Cerebellar nuclear complex (tissue), 1 donor: Measurements from ENCODE around the gene STEAP1B.
"Not testable (repeated sequence)": the region's sequence is repeated elsewhere in the genome, so short reads cannot be mapped to it uniquely, and the experiment has no call there.

Experiments
- DNase-seq, 2 experiments: peaks; one replicate each; lab custom pipeline; 2025; lab: John Stamatoyannopoulos, UW

The STEAP1B gene

DNA sequence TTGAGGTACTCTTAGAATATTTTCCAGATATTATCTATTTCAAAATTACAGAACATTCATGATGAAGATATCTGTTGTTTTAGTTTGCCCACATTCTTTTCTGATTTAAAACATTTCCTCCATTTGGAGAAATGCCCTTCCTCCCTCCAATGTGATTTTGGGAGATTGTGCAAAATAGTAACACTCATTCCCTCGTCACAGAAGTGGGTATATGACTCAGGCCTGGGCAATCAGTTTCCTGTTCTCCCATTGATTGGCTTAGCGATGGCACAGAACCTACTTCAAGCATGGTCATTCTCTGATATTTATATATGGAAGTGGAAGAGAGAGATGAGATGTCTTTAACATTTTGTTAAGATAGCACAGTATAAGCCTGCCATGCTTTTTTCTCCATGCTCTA, 3.1 kb downstream of the STEAP1B start:
- DNase-seq: not testable (repeated sequence)

DNA sequence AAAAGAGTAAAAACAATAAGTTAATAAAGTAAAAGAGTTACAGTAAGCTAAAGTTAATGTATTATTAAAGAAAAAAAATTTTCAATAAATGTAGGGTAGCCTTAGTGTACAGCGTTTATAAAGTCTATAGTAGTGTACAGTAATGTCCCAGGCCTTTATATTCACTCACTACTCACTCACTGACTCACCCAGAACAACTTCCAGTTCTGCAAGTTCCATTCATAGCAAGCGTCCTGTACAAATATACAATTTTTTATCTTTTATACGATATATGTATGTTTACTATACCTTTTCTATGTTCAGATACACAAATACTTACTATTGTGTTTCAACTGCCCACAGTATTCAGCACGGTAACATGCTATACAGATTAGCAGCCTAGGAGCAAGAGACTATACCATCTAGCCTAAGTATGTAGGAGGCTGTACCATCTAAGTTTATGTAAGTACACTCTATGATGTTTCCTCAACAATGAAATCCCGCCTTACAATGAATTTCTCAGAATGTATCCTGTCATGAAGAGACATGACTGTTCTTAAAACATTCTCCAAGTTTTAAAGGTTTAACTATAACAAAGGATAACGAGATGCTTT, 3.6 kb downstream of the STEAP1B start:
- DNase-seq: not testable (repeated sequence)

DNA sequence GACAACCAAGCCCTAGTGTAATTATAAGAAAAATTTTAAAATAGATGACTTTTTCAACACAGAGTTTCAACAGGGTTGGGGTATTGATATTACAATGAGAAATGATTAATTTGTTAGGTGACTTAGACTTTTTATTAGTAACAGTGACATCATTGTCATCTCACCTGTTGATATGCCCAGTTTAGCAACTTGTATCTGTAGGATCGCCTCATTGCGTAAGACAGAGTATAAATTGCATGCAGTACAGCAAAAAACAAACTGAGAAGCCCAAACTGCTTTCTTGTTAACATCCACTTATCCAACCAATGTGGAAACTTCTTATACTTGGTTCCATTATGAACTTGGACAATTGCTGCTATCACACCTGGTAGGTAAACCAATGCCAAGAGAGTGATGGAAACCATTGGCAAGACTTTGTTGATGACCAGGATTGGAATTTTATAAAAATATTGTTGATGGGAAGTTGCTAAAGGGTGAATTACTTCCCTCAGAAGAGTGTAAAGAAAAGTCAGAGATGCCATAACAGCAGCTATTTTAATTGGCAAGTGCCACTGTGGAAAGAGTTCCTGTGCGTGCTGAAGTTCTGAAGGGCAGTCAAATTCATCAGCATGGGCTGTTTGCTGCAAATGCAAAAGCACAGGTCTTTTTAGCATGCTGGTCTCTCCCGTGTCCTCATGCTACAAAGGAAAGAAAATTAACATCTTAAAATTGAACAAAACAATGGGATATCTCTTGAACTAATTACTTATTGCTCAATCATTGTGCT, 6.6 kb downstream of the STEAP1B start:
- DNase-seq: not testable (repeated sequence)

DNA sequence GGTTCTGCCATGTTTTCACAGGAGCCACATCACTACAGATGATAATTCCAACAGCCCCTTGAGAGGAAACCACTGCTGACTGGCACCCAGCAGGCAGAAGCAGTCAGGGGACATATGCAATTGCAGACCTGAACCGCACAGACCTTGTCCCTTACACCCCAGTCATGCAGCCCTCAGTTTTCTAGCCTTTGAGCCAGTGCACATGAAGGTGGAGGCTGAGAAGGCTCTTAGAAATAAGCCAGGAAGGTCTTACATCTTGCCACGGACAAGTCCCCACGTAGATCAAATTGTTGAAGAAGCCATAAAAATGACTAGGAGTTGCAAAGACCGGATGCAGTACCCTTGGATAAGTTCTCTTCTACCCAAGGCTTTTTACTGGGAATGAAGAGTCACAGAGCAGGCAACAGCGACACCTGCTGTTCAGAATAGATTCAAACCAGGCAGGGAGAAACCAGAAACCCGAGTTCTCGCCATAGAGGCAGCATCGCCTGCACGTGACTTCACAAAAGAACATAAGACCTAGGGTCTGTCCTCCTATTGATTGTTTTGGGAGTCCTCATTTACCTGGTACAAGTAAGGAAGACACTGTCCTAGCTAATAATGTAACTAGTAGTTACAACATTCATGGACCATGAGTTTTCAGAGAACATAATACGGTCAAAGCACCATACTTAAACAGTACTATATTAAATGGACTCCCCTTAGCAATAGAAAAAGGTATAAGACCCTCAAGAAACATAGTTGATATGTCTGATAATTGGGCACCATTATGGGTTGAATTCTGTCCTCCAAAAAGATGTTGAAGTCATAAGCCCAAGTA, 11.1 kb downstream of the STEAP1B start:
- peak in 1 of 2 experiments; percentile 50 for DNase-seq

DNA sequence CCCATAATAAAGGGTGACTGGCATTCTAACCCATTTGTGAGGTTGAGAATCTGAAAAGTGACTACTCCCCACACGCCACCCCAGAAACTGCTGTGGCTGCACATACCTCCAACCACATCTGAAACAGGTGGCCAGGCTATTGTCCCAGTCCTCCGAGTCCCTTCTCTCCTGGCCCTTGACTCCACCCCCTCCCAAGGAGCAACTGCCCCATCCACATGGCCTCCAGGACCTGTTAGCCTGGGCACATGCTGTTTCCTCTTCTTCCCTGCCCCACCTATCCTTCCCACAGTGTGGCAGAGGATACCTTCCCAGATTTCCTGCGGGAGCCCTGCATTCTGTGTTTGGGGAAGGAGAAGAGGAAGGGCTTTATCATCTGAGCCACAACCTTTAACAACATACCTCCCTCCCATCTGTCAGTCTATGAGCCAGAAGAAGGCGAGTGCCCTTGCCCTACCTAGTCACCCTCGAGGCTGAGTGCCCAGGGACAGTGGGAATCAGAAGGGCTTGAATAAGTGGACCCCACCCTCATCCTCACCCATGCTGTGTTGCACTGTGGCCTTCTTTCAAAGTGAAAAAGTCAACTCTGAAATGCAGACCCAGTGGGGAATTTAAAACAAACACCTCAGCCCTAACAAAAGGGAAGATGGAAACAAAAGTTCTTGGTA, 11.9 kb downstream of the STEAP1B start:
- DNase-seq: no peak

DNA sequence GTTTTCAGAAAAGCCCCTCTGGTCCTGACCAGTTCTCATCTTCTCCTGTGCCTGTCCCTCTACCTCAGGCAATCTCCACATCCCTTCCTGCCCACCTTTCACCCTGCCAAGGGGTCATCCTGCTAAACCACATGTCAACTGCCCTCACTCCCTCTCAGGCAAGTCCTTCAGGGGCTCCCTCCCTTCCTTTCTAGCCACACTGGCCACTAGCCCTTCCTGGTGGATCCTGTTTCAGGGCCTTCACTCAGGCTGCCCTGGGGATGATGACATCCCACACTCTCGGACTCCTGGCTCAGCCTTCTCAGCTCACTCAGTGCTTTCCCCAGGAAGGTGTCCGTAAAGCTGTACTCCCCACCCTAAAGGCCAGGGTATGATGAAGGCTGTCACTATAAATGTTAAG, 13.4 kb downstream of the STEAP1B start:
- DNase-seq: no peak

DNA sequence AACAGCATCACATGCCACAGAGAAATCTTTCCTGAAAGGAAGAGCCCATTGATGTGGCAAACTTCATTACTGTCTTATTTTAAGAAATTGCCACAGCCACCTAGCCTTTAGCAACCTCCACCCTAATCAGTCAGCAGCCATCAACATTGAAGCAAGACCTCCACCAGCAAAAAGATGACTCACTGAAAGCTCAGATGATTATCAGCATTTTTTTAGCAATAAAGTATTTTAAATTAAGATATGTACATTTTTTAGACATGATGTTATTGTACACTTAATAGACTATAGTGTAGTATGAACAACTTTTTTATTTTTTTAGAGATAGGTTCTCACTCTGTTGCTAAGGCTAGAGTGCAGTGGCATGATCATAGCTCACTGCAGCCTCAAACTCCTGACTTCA, 14.8 kb downstream of the STEAP1B start:
- no peak for DNase-seq

DNA sequence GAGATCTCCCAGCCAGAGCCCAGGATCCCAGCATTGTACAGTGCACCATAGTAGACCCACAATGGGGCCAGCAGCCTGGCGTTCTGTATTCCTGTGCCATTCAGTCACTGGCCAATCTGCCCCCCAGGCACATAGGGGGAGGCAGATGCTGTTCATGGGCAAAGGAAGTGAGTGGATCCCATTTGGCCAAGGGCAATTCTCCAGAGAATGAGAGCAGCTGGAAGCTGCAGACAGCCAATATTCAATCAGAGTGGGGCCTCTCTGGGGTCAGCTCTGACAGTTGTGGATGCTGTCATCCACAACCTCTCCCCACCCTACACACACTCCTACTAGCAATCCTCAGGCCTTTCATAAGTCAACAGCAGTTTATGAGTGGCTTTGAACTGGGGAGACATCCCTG, 17.5 kb downstream of the STEAP1B start:
- DNase-seq: no peak

DNA sequence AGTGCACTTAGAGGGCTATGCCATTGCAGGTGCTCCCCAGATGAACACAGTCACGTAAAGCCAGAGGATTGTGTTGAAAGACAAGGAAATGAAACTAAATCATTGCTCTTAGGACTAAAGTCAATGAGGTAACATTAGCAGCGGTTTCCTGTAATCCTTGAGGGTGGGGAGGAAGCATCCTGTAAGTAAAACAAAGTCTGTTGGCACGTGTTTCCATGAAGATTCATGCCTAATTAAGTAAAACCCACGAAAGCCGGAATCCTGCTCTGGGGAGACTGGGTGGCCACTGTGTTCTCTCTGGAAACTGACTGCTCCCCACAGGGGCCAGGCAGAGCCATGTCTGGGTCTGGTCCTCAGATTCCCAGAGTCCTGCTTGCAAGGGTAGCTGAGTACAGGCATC, 18.3 kb downstream of the STEAP1B start:
- no peak for DNase-seq

DNA sequence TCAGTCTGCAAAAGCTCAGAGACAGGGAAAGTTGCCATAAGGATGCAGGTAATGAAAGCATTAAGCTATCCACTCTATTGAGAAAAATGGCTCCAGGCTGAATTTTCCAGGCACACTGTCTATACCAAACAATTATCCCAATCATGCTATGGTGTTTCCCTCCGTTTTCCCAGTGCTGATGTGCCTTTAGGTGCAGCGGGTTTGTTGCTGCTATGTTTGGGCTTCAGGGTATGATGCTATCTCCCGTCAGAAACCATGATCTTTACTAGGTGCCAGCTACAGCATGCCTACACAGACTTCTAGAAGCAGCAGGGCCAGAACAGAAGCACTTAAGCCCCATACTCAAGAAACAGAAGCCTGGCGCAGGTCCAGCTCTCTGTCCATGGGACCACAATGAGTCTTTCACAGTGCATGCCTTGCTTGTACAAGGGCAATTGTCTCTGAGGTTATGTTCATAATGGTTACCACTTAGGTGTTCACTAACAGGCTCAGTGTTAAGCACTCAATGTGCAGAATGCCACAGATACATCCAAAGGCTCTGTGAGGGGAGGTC, 19.4 kb downstream of the STEAP1B start:
- DNase-seq: no peak

DNA sequence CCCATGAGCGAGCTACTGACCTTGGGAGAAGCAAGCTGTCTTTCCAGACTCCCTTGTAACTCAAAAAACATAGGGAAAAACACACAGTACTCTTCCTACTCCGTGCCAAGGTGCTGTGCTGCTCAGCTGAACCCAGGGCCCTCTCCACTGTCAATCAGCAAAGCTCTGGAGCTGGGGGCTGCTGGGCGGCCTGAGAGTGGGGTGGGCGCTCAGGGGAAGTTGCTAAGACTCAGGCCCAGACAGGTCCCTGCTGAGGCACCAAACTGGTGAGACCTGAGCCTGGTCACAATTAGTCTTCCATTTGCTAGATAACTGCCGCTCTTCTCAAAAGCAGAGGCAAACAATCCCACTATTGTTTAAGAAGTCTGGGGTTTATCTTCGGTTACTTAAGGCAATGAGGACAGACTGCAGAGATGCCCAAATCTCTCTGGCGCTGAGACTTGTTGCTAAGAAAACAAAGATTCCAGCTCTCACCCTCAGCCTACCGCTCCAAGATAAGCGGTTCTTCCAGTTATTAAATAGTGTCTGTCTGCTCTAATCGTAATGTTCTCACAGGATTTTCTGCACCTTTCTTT, 22.0 kb downstream of the STEAP1B start:
- DNase-seq: no peak

DNA sequence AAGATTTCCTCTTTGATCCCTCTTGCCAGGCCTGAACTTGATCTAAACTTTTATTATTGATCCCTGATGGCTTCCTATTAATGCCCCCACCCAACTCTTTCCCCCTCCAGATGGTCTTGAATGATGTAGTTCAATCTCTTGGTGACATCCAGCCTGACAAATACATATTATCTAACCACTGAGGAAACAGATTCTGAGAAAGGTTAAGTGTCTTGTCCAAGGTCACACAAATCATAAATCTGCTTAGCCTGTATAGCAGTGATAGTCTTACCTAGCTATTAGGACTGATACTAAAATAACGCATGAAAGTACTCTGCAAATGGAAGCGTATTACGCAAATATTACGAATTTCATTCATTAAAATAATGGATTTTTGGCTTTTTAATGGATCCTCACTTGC, 22.7 kb downstream of the STEAP1B start:
- DNase-seq: no peak

DNA sequence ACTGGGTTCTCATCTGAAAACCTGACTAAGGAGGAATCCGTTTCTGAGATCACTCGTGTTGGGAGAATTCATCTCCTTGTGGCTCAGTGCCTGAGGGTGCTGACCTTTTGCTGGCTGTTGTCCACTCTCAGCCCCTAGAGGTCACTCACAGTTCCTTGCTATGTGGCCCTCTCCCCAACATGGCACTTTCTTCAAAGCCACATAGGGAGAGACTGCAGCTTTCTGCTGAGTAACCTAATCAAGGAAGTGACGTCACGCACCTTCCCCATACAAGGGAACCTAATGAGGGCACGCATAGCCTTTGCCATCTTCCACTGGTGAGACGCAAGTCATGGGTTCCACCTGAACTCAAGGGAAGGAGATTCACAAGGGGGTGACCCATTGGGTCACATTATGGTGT, 23.2 kb downstream of the STEAP1B start:
- no peak for DNase-seq

DNA sequence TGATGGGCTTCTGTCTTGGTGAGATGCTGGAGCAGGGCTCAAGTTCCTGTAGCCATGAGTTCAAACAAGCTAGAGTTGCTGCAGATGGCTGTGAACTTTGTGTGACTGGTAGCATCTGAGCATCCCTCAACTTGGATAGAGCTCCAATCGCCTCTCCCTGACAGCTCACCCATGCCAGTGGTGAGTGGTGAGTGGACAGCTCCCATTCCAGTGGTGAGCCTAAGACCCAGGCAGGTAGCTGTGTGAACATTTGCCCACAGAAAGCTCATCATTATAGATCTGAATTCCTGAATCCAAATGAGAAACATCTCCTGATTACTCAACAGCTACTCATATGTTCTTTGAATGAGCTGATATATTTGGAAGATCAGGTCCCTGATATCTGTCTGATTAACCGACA, 25.3 kb downstream of the STEAP1B start:
- DNase-seq: no peak

DNA sequence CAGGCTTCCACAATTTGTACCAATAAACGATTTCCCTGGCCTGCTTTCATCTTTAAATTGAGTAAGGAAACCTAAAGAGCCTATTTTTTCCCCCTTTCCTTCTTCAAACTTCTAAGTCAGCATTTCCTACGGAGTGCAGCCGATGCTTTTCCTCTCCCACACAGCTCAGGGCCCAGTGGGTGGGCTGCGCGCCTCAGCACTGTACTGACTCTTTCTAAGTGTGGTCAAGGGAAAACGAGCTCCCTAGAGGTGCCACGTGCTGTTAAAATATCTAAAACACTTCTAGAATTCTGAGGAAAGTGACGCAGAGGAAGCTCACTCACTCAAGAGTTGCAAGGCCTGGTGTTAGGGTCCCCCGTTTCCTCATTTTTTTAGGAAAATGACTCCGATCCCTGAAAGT, 29.0 kb downstream of the STEAP1B start:
- no peak for DNase-seq

DNA sequence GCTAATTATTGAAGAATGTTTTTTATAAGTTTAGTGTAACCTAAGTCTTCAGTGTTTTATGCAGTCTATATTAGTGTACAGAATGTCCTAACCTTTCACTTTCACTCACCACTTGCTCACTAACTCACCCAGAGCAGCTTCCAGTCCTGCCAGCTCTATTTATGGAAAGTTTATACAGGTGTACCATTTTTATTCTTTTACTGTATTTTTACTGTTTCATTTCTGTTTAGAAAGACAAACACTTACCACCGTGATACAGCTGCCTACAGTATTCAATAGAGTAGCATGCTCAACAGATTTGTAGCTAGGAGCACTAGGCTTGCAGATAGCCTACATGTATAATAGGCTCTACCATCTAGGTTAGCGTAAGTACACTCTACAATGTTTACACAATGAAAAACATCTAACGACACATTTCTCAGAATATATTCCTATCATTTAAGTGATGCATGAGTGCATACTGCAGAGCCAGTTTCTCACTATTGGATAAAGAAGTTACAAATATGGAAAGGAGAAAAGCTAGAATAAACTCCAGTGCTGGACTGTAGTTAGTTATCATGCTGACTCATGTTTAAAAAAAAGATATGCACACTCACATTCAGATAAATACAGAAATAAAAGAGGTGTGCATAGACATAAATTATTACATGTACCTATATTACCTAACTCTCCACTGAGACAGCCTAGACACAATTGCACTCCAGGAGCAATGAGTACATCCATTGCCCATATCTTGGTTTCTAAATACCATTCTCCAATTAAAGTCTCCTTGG, 30.4 kb downstream of the STEAP1B start:
- no peak for DNase-seq

DNA sequence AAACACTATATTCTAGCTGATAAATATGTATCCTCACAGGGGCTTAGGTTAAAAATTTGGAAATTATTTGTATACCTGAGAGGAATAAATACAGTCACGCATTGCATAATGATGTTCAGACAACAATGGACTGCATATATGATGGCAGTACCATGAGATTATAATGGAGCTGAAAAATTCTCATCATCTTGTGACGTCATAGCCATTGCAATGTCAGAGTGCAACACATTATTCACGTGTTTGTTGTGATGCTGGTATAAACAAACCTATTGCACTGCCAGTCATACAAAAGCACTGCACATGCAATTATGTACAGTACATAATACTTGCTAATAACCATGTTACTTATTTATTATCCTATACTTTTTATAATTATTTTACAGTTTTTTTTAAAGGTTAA, 31.4 kb downstream of the STEAP1B start:
- DNase-seq: no peak

DNA sequence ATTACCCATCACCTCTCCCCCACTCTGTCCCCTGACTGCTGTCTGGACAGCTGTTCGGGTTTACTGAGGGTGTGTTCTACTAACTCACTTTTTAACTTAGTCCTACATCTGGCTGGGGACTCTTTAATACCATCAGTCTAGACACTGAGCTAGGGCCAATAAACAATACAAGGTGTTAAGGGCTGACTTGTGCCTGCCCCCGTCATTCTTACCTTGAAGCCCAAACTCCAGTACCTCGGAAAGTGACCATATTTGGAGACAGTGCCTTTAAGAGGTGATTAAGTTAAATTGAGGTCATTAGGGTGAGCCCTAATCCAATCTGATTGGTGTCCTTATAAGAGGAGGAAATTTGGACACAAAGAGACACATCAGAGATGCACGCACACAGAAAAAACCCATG, 35.7 kb downstream of the STEAP1B start:
- DNase-seq: no peak

DNA sequence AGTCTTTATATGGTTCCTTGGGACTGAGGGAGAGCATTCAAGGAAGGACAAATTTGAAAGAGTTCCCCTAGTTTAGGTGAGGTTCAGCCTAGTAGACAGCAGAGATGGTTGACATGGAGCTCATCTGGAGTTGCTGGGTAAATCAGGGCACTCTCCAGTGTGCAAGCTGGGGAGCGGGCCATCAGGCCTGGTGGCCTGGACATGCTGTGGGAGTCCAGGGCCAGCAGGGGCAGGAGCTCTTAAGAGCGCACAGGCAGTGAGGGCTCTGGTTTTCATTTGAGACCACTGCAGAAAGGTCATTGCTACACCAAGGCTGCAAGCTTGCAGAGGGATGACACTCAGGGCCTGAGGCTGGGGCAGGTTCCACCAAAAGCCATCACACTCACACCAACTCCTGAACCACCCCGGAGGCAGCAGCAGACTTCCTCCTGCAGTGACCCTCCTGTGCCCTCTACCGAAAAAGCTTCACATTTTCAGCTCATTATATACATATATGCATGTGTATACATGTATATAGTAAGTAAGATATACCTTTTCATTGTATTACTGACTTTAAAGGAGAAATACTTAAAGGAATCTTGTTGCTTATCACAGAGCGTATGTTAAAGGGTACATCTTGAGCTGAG, 39.5 kb downstream of the STEAP1B start:
- no peak for DNase-seq

DNA sequence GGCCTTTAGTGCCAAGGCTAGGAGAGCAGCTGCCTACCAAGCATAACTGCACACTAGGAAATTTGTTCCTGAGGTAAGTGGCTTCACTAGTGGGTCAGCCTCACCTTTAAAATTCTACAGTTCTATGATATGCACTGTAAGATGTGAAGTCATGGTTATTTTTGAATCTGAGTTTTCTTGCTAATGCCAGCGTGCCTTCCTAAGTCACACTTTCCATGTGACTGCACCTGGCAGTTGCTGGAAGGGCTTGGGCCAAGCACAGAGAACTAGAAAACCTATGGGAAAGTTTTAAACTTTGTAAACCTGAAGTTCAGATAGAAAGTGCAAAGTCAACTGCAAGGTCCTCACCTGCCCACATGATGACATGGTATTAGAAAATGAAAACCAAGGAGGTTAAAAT, 42.5 kb downstream of the STEAP1B start:
- DNase-seq: no peak

DNA sequence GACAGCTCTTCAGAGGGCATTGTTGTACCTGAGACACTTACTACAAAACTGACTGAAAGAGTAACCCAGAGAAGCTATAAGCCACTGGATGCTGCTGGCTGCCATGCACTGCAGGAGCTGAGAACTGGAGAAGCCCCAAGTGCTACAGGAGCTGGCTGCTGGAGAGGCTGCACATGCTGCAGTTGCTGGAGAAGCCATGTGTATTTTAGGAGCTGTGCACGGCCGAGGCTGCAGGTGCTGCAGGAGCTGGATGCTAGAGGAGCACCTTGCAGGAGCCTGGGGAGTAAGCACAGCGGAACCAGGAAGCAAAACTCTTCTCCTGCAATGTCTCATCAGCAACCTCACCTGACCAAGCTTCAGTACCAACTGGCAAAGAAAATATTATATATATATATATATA, 45.5 kb downstream of the STEAP1B start:
- no peak for DNase-seq
